Fibroblast of skin of left quadriceps (primary cell): ENCODE measurements around the gene INCENP.
"Not testable (repeated sequence)": the region's sequence is repeated elsewhere in the genome, so short reads cannot be mapped to it uniquely, and the experiment has no call there.

Experiments
- DNase-seq, 2 experiments: peaks; one replicate each; pipeline ENCODE4 v3.0.0-alpha.2; 2013; ENCODE audit warnings: low read depth in 2 of 2

INCENP gene

GRCh38 chr11:62123669-62124185 lies at the start of gene INCENP:
INCENP (plus strand) TSS chr11:62124011; CDS start chr11:62128162, 4,151 bp downstream.
- peak; percentile 97 for DNase-seq

DNA sequence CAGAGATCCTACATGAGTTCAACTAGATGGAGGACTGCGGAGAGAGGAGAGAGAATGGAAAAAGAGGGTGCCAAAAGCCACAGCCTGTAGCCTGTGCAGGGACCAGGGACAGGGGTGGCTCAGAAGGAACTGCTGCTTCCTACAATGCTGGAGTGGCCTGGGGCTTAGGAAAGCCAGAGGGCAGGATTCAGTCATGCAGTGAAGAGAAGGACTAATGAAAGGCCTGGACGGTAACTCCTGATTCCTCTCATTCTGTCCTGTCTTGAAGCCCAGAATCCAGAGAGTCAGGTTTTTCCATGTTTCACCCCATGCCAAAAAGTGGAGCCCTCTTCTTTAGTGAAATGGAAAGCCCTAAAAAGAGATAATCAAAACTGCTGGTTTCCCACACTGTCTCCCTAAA lies 48.4 kb upstream of the INCENP start:
- DNase-seq: no peak

DNA sequence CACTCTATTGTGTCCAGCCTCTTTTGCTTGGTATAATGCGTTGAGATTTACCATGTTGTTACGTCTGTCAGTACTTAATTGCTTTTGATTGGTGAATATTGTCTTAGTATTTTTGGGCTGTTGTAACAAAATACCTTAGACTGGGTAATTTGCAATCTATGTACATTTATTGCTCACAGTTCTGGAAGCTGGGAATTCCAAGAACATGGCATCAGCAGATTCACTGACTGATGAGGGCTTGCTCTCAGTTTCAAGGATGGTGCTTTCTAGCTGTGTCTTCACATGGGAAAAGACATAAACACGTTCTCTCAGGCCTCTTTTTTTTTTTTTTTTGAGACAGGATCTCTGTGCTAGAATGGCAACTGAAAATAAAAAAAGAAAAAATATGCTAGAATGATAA lies 46.7 kb upstream of the INCENP start:
- no peak for DNase-seq

GRCh38 chr11:62081378-62082291 lies 42.2 kb upstream of the INCENP start:
- DNase-seq: peak in 1 of 2 experiments; percentile 20

DNA sequence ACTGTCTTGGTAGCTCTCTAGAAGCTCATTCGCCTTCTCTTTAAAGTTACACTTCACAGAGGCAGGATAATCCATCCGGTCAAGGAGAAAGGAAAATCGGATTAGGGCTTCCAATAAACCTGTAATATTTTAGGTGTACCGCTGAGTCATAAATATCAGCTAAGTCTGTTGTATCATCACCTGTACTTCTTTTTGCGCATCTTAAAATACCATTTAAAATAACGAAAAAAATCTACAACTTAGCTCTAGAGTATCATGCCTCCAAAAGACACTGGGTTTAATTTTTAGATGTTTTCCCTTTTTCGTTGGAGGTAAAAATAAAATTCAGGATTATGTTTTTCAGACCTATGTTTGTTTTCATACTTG lies 41.5 kb upstream of the INCENP start:
- no peak for DNase-seq

DNA sequence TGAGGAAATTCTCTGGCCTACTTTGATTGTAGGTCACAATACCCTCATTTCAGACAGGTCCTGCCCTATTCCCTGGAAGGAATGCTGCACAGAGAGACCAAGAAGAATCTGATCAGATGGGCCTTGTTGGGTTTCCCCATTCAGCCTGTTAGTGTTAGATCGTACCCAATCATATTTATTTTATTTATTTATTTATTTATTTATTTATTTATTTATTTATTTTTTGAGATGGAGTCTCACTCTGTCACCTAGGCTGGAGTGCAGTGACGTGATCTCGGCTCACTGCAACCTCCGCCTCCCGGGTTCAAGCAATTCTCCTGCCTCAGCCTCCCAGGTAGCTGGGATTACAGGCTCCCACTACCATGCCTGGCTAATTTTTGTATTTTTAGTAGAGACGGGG lies 39.0 kb upstream of the INCENP start:
- DNase-seq: not testable (repeated sequence)

DNA sequence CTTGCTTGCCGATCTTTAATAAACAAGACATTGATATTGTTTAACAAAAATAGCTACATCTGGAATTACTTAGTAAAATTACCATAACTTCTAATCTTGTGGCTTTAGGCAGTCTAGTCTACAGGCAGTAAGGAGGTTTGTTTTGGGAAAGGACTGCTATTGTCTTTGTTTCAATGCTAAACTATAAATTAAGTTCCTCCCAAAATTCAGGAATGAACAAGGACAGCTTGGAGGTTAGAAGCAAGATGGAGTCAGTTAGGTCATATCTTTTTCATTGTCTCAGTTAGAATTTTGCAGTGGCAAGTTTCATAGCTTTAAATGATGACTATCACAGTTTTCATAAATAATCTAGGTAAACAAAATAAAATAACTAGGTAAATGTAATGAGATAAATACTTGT lies 36.1 kb upstream of the INCENP start:
- no peak for DNase-seq

DNA sequence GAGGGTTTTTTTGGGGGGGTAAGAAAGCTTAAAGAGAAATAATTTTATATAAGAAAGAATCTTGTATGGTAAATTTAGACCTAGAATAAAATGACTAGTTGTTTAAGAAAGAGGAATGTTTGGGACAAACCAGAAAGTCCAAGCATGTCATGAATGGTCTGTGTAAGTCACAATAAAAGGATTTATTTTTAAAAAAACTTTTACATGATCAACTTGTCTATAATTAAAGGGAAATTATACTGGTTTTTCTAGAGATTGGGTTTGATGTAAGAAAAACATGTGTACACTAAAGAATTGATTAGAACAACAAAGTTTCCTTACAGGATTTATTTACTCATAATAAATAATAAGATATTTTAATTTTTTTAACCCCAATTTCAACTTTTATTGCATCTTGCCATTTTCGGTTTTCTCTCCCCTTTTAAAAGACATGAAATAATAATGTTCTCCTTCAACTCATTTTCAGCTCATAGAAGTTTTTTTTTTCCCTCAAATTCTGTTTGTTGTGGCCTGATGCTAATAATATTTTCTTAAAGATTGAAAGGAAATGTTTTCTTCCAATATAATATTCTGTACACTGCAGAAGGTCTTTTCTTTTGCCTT lies 35.4 kb upstream of the INCENP start:
- DNase-seq: no peak

- DNase-seq: no peak
Measured at GRCh38 chr11:62103141-62103540, 20.7 kb upstream of the INCENP start.

GRCh38 chr11:62103986-62104385 lies 19.8 kb upstream of the INCENP start:
- no peak for DNase-seq

DNA sequence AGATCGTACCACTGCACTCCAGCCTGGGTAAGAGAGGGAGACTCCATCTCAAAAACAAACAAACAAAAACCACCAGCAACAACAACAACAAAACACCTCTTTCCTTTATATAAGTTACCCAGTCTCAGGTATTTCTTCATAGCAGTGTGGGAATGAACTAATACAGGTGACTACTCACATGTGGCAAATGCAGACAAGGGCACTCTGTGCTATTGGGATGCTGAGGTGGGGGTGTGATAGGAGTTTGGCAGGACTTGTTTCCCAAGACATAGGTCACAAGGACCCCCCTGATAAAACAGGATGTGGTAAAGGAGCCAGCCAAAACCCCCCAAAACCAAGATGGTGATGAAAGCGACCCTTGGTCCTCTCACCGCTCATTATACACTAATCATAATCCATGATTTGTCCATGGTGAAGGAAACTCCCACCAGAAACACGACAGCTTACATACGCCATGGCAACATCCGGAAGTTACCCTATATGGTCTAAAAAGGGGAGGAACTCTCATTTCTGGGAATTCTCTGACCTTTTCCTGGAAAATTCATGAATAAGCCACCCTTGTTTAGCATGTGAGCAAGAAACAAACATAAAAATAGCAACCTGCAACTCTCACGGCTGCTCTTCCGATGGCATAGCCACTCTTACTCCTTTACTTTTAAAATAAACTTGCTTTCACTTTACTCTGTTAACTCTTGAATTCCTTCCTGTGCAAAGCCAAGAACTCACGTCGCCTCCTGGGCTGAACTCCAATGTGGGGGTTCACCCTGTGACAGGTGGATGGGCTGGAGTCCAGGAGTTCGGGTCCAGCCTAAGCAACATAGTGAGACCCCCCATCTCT lies 18.8 kb upstream of the INCENP start:
- no peak for DNase-seq

GRCh38 chr11:62105667-62106191 lies 18.1 kb upstream of the INCENP start:
- no peak for DNase-seq

GRCh38 chr11:62108017-62108750 lies 15.6 kb upstream of the INCENP start:
- DNase-seq: peak in 1 of 2 experiments; percentile 36

DNA sequence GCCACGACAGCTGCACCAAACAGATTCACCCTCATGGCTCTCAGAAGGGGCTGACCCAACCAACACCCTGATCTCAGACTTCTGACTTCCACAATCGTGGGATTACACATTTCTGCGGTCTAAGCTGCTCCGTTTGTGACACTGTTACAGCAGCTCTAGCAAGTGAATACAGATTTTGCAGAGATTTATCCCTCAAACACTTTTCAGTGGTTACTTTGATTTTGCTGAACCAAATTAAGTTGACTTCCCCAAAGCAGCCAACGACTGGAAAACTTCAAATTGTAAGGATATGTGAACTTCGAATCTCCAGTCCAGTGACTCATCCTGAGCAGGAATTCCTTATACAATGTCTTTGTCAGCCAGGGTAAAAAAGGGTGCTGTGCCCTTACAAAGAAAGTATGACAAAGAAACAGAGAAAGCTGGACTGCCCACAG lies 14.8 kb upstream of the INCENP start:
- no peak for DNase-seq

DNA sequence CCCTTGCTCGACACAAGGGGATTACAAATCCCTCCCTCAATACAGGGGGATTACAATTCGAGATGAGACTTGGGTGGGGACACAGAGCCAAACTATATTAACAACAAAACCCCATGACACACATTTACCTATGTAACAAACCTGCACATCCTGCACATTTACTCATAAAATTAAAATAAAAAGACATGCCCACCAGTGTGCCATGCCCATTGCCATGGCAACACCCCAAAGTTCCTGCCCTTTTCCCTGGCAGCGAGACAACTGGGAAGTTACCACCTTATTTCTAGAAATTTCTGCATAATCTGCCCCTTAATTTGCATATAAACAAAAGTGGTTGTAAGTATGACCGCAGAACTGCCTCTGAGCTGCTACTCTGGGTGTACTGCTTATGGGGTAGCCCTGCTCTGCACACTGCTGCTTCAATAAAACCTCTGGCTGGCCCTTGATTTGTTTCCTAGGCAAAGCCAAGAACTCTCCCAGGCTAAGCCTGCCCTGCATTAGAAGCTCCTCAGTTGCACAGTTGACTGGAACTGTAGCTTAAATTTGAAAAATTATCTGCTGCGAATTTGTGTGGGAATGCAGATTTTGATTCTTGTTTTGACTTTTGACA lies 8.6 kb upstream of the INCENP start:
- no peak for DNase-seq

GRCh38 chr11:62116451-62116850 lies 7.4 kb upstream of the INCENP start:
- no peak for DNase-seq

DNA sequence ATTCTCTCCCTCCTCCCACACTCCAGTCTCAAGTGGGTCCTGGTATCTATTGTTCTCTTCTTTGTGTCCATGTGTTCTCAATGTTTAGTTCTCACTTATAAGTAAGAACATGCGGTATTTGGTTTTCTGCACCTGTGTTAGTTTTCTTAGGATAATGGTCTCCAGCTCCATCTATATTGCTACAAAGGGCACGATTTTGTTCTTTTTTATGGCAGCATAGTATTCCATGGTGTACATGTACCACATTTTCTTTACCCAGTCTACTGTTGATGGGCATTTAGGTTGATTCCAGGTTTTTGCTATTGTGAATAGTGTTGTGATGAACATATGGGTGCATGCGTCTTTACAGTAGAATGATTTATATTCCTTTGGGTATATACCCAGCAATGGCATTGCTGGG lies 4.2 kb upstream of the INCENP start:
- no peak for DNase-seq

DNA sequence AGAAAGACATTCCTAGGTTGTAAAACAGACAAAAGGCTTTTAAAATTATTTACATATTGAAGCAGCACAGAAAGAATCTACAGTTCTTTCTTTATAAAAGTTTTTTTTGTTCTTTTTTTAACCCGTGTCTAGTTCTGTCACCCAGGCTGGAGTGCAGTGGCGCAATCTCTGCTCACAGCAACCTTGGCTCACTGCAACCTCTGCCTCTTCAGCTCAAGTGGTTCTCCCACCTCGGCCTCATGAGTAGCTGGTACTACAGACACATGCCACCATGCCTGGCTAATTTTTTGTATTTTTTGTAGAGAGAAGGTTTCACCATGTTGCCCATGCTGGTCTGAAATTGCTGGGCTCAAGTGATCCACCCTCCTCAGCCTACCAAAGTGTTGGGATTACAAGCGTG lies 3.8 kb upstream of the INCENP start:
- no peak for DNase-seq

- no peak for DNase-seq
Measured at GRCh38 chr11:62120431-62120830, 3.4 kb upstream of the INCENP start.

DNA sequence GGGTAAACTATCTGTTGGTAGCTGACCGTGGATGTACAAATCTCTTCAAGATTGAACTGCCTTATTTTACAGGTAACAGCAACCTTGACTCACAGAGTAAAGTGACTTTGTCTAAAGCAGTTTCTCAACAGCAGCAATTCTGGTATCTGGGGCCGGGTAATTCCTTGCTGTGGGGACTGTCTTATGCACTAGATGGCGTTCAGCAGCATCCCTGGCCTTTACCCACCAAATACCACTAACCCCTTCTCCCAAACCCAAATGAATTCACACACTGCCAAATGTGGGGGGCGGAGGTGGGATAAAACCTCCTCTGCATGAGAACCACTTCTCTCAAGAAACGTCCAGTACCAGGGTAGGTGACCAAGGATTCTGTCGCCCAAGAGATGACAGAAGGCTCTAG lies 1.7 kb upstream of the INCENP start:
- DNase-seq: no peak
